HG03196 (cell line): ENCODE results near the gene INPP4A.

Source experiments
- ATAC-seq: cut with Tn5 transposase; IDR thresholded peaks from one replicate; pipeline ENCODE4 v1.9.1; 2021; ENCODE audit not compliant: unreplicated experiment

The INPP4A gene

DNA sequence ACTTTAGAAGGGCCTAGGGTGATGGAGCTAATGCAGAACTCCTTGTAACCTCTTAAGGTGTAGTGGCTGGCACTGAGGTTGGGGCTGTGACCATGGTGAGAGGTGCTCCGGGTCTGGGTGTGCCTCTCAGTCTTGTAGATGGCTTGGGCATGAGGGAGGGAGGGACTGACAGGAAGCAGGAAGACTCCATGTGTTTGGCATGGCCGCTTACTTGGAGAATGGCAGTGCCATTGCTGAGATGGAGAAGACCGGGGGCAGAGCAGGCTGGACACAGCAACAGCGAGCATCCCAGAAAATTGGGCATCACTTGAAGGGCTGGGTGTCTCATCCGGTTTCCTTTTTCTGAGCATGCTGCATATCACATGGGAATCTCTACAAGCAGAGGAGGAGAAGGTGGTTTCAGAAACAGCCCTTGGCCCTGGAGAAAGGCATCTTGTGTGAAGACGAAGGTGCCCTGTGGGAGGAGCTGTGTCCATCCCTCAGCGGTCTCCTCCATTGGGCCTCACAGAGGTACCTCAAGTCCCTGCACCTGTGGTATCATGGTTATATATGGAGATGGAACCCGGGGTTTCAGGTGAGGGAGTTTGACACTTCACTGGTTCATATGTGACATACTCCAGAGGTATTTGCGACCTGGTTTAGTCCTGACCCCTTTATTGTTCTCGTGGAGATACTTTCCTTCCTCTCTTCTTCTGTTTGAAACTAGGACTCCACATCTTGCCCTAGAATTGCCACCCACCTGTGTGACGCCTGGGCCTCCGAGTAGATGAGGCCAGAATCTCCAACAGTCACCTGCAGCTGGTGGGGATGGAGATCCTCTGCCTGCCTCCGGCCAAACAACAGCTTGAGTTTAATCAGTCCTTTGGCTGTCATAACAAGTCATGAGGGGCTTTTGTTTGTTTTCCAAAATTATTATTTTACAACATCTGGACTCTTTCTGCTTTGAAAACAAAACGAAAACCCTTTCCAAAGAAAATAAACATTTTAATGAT is 45.6 kb downstream of the INPP4A start:
- ATAC-seq = no peak

DNA sequence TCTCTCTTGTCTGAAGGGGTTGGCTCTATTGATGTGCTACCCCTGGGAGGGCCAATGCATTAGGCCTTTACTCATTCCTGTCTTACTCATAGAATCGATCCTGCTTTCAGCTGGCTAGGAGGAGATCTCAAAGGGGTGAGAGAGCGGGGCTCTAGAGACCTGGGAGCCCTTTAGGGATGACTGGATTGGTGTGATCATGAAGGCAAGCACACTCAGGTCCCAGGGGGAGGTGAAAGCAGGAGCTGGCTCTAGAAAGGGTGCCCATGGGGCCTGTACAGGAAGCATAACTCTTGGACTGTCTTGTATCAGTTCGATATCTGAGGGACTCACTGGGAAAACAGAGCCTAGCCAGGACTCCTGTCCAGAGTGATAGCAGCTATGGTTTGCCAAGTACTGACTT is 47.8 kb downstream of the INPP4A start:
- ATAC-seq = no peak

GRCh38 chr2:98494699-98495098 is 50.0 kb downstream of the INPP4A start:
- no peak for ATAC-seq

- ATAC-seq = no peak
These were observed 52.3 kb downstream of the INPP4A start for GRCh38 chr2:98496750-98497493.

DNA sequence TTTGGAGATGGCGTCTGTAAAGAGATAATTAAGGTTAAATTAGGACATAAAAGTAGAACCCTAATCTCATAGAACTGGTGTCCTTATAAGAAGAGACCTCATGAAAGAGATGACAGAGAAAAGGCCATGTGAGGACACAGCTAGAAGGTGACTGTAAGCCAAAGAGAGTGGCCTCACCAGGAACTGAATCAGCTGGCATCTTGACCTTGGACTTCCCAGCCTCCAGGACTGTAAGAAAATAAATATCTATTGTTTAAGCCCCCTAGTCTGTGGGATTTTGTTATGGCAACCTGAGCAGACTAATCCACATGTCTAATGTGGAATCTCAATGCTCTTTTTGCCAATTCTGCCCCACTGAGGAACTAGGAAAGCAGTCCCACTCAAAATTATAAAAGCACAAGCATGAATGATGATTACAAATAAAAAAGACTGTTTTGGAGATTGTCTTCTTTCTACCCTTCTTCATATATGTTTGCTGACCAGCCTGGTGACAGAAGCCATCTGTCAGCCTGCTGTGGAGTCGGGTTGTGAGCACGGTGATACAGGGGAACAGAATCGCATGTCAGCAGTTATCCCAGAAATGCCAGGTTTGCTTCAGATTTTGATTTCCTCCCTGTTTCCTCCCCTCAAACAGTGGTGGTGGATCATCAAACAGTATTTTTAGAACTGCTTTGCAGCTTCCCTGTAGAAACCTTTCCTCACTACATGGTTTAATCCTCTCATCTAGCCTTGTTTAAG is 54.2 kb downstream of the INPP4A start:
- ATAC-seq = no peak

DNA sequence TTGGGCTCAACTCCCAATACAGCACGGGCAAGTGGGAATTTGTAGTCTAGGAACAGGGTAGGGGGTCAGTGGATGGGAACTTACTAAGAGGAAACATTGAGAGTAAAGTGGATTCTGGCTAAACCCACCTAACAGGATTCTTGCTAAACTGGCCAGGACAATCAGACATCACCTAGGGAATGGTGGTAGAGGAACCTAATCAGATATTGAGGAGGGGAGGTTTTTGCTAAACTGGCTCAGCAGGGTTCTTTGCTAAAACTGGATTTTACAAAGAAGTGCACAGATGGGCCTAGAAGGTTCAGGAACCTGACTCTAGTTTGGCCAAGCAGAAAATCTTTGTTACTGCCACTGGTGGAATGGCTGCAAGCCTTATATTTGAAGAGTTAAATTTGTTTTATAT is 55.9 kb downstream of the INPP4A start:
- no peak for ATAC-seq

GRCh38 chr2:98501223-98501622 is 56.6 kb downstream of the INPP4A start:
- no peak for ATAC-seq

DNA sequence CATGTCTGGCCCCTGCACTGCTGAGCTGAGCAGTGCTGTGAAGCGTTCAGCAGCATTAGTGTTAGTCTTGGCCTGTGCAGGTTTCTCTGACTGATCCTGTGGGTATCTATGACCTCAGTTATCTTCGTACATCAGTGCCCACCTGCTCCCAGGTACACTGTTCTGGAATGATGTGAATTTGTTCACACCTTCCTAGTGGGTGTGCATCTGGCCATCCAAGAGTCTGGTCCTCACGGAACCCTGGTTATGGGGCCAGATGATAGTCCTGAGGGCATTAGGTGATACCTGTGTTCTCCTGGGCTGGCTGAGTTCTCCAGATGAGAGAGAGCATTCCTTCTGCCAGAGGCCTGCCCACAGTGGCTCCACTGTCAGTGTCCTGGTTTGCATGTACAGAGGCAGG is 57.2 kb downstream of the INPP4A start:
- ATAC-seq = no peak

DNA sequence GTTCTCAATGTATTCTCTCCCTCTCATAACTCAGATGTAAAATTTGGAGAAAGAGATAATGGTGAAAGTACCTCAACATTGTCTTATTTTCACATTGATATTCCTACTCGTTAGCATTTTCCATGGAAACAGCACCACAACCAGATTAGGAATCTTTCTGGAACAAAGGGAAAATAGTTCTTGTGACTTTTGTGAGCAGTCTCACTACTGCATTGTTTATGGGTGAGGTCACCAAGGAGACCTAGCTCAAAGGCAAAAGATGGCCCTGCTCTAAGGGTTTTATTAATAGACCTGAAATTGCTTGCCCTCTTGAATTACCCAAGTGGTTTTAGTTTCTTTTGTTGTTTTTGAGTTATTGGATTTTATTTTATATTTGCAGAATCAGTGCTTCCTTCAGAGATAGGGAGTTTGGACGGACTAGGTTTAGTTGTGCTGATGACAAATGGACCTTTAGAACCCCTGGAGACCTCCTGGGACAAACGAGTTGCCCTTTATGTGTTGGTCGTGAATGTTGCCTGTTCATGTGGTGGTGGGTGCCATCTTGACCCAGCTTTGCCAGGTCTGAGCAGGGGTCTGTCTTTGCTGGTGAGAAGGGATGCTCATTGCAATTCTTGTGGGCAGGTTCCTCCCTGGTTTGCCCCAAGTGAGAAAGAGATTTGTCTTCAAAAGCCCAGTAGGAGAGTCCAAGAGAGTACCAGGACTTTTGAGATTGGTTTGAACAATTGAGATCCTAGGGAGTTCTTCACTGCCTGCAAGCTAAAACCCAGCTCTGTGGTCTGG is 58.1 kb downstream of the INPP4A start:
- no peak for ATAC-seq

GRCh38 chr2:98503481-98504105 is 58.9 kb downstream of the INPP4A start:
- ATAC-seq = no peak

DNA sequence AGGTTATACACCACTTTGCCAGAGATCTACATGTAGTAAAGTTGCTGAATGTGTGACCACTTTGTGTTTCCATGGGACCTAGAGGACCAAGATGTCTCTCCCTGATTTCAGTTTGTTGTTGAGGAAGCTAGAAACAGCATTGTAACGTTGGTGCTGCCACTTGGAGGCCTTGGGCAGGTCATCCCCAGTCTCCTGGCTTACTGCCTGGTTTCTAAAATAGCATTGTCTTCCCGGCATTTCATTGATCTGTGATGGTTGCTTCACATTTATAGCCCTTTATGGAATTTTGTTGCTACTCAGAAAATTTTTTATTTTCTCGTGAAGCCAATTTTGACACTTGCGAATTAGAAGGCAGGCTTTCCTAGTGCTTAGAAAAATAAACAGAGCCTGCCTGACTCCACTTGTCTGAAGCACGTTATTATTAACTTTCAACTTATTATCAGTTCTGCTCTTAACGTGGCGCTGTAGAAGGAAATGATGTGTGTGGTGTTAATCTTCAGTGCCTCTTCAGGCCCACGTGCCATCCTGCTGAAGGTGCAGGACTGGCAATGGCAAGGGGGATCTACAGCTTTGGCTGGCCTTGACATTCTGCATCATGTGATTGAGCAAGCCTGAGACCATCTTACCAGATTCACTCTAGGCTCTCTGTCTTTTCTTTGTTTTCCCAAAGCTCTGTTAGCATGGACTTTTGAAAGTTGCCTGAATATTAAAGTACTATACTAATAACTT is 59.9 kb downstream of the INPP4A start:
- no peak for ATAC-seq

DNA sequence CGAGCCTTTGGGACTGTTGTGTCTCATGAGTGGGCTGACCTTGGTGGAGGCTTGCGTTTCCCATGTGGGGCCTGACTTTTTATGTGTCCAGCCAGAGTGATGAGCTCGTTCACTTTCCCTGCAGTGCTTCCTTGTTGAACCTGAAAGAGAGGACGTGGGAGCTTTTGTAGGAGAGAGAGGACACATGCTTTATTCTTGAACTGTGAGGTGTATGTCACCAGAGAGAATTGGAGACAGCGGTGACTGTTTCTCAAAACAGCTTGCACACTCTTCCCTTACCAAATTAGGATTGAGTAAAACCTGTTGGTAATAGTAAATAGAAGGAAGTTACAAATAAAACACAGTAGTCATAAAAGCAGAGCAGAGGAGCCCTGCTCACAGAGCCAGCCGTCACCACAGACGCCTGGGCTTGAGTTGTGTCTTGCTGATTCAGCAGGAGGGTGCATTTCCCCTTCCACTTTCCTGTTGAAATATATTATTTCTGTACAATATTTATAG is 60.7 kb downstream of the INPP4A start:
- no peak for ATAC-seq

DNA sequence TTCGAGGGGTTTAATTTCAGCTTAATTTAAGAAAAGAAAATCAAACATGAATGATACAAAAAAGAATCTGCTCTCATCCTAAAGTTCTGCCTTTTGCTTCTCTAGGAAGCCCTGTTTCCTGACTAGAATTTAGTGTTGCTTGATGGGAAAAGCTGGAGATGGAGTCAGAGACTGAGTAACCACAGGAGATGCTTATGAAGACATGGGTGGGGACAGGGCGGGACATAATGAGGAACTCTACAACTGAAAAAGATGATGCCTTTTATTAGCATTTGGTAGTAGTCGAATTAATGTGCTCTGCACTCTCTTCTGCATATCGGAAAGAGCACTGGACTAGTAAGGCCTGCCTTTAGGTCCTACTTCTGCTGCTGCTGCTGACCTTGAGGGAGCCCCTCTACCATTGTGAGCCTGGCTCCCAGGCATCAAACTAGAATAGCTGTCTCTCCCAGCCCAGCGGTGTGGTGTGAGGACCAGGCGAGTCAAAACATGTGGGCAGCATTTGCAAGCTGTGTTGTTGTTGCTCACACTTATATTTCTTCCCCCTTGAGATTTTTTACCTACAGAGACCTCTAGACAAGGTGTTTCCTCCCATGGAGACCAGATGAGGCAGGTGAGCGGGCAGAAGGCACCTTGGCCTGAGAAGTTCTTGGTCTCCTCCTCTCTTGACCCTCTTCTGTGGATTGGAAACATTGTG is 61.5 kb downstream of the INPP4A start:
- ATAC-seq = no peak

DNA sequence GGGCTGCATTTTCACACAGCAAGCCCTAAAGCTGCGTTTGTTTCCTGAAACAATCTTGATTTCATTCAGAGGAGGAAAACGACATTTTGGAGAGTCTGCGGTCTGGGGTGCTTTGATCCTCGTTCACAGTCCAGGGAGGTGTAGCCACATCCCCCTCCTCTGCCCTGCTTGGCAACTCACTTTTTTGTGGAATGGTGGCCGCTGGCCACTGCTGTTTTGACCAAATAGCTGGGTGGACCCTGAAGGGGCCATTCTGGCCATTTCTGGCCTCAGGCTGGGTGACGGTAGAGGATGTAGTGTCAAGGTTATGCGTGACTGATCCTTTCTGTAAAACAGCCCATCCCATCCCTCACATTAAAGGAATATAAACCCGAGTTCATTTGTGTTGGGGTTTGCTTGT is 62.2 kb downstream of the INPP4A start:
- no peak for ATAC-seq

- no peak for ATAC-seq
These were observed 62.8 kb downstream of the INPP4A start for GRCh38 chr2:98507461-98507860.

GRCh38 chr2:98507891-98508708 is 63.4 kb downstream of the INPP4A start:
- ATAC-seq = no peak

DNA sequence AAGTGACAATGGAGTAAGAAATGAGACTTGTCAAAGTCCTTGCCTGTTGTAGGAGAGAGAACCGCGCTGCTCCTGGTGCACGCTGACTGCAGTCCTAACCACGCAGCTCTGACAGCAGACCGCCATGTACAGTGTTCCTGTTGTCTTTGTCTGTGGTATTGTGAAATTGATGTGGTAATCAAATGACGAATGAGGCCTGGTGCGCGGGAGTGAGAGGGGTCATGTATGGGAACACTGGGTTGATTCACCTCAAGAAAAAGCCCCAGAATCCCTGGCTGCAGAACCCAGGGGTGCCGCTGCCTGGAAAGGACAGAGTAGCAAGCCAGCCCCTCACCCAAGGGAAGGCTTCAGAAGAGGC is 64.0 kb downstream of the INPP4A start:
- ATAC-seq = no peak
